IMR-90 (cell line): ENCODE results near the gene CLDN19.

Experiments used
- BHLHE40 ChIP-seq: fragments of 150-350 bp; IDR thresholded peaks from 2 replicates; pipeline ENCODE4 v1.6.1; 2016; ENCODE audit warnings: mild to moderate bottlenecking, low read depth, low read length
- CEBPB ChIP-seq: IDR thresholded peaks from 2 replicates; pipeline ENCODE4 v1.6.1; 2012; ENCODE audit warnings: low read depth, low read length, improper control_type of control experiment
- CTCF ChIP-seq: conservative IDR thresholded peaks from 2 replicates; pipeline ENCODE4 v1.5.1; 2012; ENCODE audit warnings: mild to moderate bottlenecking, low read depth, low read length, improper control_type of control experiment
- MAFK ChIP-seq: IDR thresholded peaks from 2 replicates; pipeline ENCODE4 v1.6.1; 2012; ENCODE audit warnings: low read depth, low read length, improper control_type of control experiment
- MAZ ChIP-seq: IDR thresholded peaks from 2 replicates; pipeline ENCODE4 v1.6.1; 2012; ENCODE audit warnings: low read depth, mild to moderate bottlenecking, low read length, improper control_type of control experiment, moderate library complexity, borderline replicate concordance
- NFE2L2 ChIP-seq: fragments of 150-350 bp; IDR thresholded peaks from 2 replicates; pipeline ENCODE4 v1.6.1; 2016; ENCODE audit warnings: low read depth, mild to moderate bottlenecking, low read length
- POLR2A ChIP-seq: IDR thresholded peaks from 2 replicates; pipeline ENCODE4 v1.6.1; 2012; ENCODE audit warnings: mild to moderate bottlenecking, low read depth, low read length
- RAD21 ChIP-seq: IDR thresholded peaks from 2 replicates; pipeline ENCODE4 v1.6.1; 2012; ENCODE audit warnings: low read length, improper control_type of control experiment
- RFX5 ChIP-seq: IDR thresholded peaks from 2 replicates; pipeline ENCODE4 v1.8.0; 2012; ENCODE audit warnings: low read depth, mild to moderate bottlenecking, low read length, moderate library complexity
- USF2 ChIP-seq: fragments of 150-350 bp; IDR thresholded peaks from 2 replicates; pipeline ENCODE4 v1.6.1; 2017; ENCODE audit warnings: mild to moderate bottlenecking, antibody characterized with exemption, low read length, low read depth

GRCh38 chr1:42762269-42762668 lies 22.2 kb upstream of the CLDN19 start:
- TF ChIP-seq RFX5 (no peak), POLR2A (no peak), USF2 (no peak), BHLHE40 (no peak), CTCF (no peak), NFE2L2 (no peak), CEBPB (no peak), MAZ (no peak), RAD21 (no peak), MAFK (no peak)
